CD4-positive, alpha-beta T cell (primary cell): Measurements from ENCODE around the gene PTCD2. TPM values are rescaled to one million over a fixed set of nuclear protein-coding genes. Genes with fewer than 3 reads are reported as not detected.

ENCODE experiments used
- ATAC-seq: fragments of 200-7000 bp; cut with Tn5 transposase; one replicate; pipeline ENCODE4 v1.10.0; 2022; ENCODE audit warnings: mild to moderate bottlenecking; ENCODE audit not compliant: poor library complexity
- CTCF ChIA-PET: fragments of 350-600 bp; sonication (Branson Sonifier 250); formaldehyde crosslinking; loops from one replicate; lab custom pipeline; 2021; ENCODE audit warnings: antibody characterized with exemption, inconsistent platforms; lab: Charles Lee
- POLR2A ChIA-PET: fragments of 350-600 bp; sonication (Branson Sonifier 250); formaldehyde crosslinking; loops from one replicate; lab custom pipeline; 2021; ENCODE audit warnings: antibody characterized with exemption, inconsistent platforms; lab: Charles Lee
- DNase-seq, 14 experiments: peaks; one replicate each; pipeline ENCODE4 v3.0.0-alpha.2; 2013 to 2020; ENCODE audit warnings: mixed read lengths in 2 of 14
- H3K27ac ChIP-seq, 2 donors: one replicate each; pipeline versions ENCODE4 v1.5.1 to v1.7.0; 2013; ENCODE audit warnings: low read length in 2 of 2, low read depth in 1 of 2, mild to moderate bottlenecking in 1 of 2
- H3K27me3 ChIP-seq, 2 experiments: 1 replicate in 1 of 2; 2 replicates in 1 of 2; pipeline versions ENCODE4 v1.6.1 to v1.7.0; 2013; ENCODE audit warnings: low read length in 2 of 2, control low read depth in 1 of 2, mild to moderate bottlenecking in 1 of 2, moderate library complexity in 1 of 2; ENCODE audit not compliant: insufficient read depth in 2 of 2, control insufficient read depth in 1 of 2
- H3K36me3 ChIP-seq: one replicate; pipeline ENCODE4 v1.6.1; 2013; ENCODE audit warnings: low read length, control low read depth; ENCODE audit not compliant: insufficient read depth
- H3K4me1 ChIP-seq: one replicate; pipeline ENCODE4 v1.6.1; 2013; ENCODE audit warnings: low read length, control low read depth; ENCODE audit not compliant: insufficient read depth
- H3K4me3 ChIP-seq: one replicate; pipeline ENCODE4 v1.5.1; 2013; ENCODE audit warnings: mild to moderate bottlenecking, low read length, moderate library complexity
- H3K9me3 ChIP-seq, 2 experiments: 1 replicate in 1 of 2; 2 replicates in 1 of 2; pipeline versions ENCODE4 v1.6.1 to v1.7.0; 2013; ENCODE audit warnings: low read length in 2 of 2, mild to moderate bottlenecking in 2 of 2, control low read depth in 1 of 2, moderate library complexity in 1 of 2; ENCODE audit not compliant: control insufficient read depth in 1 of 2, insufficient read depth in 1 of 2
- H3K27ac Mint-ChIP-seq: one replicate; pipeline ENCODE4 v1.8.0; 2020; ENCODE audit warnings: mixed read lengths
- H3K27me3 Mint-ChIP-seq: one replicate; pipeline ENCODE4 v1.8.0; 2021; ENCODE audit warnings: mixed read lengths
- H3K36me3 Mint-ChIP-seq: one replicate; pipeline ENCODE4 v1.8.0; 2021; ENCODE audit warnings: low read depth, mixed read lengths
- H3K4me1 Mint-ChIP-seq: one replicate; pipeline ENCODE4 v1.8.0; 2021; ENCODE audit warnings: low read depth, mixed read lengths
- H3K4me3 Mint-ChIP-seq: one replicate; pipeline ENCODE4 v1.8.0; 2020; ENCODE audit warnings: mild to moderate bottlenecking, mixed read lengths
- H3K9me3 Mint-ChIP-seq: one replicate; pipeline ENCODE4 v1.8.0; 2020; ENCODE audit warnings: mixed read lengths
- intact Hi-C, 2 experiments: fragments of 100-400 bp; cut with DNase I in 1 of 2; cut with micrococcal nuclease in 1 of 2; formaldehyde crosslinking; loops; one replicate each; pipeline versions ENCODE4 v1.15.1 to v1.9.0; 2023 to 2025; cut with DNase I, micrococcal nuclease
- total RNA-seq, 174 experiments: library from RNA in 2 of 174; stranded (reverse) in 2 of 174; gene quantifications; one replicate each; pipeline ENCODE4 v1.2.3 and lab custom pipeline; 2021 to 2026
- TF ChIP-seq, protein P1 (sequence below): fragments of 200-600 bp; IDR thresholded peaks from one replicate; pipeline ENCODE4 v1.8.0; 2022; ENCODE audit warnings: antibody characterized with exemption, mild to moderate bottlenecking

Gene PTCD2
- total RNA-seq, 2 experiments from 2014 or later, result 2.9 to 3.3 TPM

DNA sequence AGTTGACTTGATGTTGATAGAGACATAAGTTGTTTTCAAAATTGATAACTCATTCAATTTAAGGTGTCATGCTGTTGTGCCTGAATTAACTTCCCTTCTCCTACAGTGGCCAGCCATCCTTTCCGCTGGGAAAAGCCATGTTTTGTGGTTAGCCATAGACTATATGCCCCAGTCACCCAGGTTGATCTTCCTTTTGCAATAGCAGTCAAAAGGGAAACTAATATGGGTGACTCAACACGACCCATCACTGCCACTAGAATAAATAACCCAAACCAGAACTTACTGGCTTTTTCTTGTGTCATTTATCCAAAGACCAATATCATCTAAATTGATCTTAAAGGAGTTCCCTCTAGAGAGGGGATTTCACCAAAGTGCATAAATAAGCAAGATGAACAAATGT, 87.4 kb downstream of the PTCD2 start:
- Mint-ChIP-seq H3K9me3 (no peaks in the 10 kb centered on the region), H3K27ac (no peak overlapping the region), H3K27me3 (peaks cover 10% of the 10 kb centered on the region), H3K36me3 (no peaks in the 10 kb centered on the region), H3K4me1 (no peaks in the 10 kb centered on the region), H3K4me3 (no peak overlapping the region)
- CTCF ChIA-PET, result no interaction called here
- POLR2A ChIA-PET, result no interaction called here
- Histone ChIP-seq H3K36me3 (no peaks in the 10 kb centered on the region), H3K27me3 (no peaks in the 10 kb centered on the region), H3K4me3 (no peak overlapping the region), H3K9me3 (no peaks in the 10 kb centered on the region), H3K27ac (no peak overlapping the region), H3K4me1 (no peaks in the 10 kb centered on the region)
- no peak for DNase-seq
- intact Hi-C loops, result no loop called here
- ATAC-seq, result no peak
- TF ChIP-seq, protein P1, sequence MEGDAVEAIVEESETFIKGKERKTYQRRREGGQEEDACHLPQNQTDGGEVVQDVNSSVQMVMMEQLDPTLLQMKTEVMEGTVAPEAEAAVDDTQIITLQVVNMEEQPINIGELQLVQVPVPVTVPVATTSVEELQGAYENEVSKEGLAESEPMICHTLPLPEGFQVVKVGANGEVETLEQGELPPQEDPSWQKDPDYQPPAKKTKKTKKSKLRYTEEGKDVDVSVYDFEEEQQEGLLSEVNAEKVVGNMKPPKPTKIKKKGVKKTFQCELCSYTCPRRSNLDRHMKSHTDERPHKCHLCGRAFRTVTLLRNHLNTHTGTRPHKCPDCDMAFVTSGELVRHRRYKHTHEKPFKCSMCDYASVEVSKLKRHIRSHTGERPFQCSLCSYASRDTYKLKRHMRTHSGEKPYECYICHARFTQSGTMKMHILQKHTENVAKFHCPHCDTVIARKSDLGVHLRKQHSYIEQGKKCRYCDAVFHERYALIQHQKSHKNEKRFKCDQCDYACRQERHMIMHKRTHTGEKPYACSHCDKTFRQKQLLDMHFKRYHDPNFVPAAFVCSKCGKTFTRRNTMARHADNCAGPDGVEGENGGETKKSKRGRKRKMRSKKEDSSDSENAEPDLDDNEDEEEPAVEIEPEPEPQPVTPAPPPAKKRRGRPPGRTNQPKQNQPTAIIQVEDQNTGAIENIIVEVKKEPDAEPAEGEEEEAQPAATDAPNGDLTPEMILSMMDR, result no peak

DNA sequence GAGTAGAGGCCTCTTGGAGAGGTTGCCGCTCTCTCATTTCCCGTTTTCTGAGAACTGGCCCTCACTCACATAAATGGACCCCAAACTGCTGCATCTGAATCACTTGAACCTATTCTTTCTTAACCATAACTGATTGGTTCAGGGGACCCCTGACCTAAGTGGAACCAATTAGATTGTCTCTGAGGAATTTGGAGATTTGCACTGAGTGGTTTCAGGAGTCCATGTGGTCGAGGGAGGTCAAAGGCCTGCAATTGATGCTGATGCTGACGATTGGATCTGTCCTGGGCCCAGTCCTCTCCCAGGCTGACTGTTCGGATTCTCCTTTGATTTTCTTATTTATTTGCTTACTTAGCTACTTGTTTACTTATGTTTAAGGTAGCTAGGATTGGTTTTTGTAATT, 88.0 kb downstream of the PTCD2 start:
- H3K4me3 Mint-ChIP-seq, result no peak overlapping the region
- H3K9me3 Mint-ChIP-seq, result no peaks in the 10 kb centered on the region
- POLR2A ChIA-PET, result no interaction called here
- no peaks in the 10 kb centered on the region for H3K9me3 ChIP-seq
- H3K36me3 ChIP-seq, result no peaks in the 10 kb centered on the region
- H3K27me3 Mint-ChIP-seq, result peaks cover 10% of the 10 kb centered on the region
- no peak for DNase-seq
- H3K27ac Mint-ChIP-seq, result no peak overlapping the region
- no peak overlapping the region for H3K27ac ChIP-seq
- TF ChIP-seq, protein P1, result no peak
- H3K36me3 Mint-ChIP-seq, result no peaks in the 10 kb centered on the region
- no peak for ATAC-seq
- no peaks in the 10 kb centered on the region for H3K4me1 ChIP-seq
- no peaks in the 10 kb centered on the region for H3K4me1 Mint-ChIP-seq
- intact Hi-C loops, result no loop called here
- H3K4me3 ChIP-seq, result no peak overlapping the region
- CTCF ChIA-PET, result no interaction called here
- no peaks in the 10 kb centered on the region for H3K27me3 ChIP-seq

DNA sequence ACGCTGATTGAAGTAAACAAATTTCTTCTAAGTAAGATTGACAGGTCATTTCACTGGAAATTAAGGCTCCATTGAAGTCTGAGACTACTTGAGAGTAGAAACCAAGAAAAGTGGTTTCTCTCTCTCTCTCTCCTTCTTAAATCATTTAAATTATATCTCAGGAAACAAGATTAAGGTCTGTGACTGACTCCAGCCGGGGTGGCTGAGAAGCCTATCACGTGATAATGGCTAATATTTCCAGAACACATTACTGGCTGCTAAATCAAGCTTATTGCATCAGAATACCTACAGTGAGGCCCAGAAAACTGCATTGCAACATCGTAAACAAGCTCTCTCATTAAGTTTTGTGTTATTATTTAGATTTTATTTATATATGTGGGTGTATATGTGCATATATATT, 88.4 kb downstream of the PTCD2 start:
- POLR2A ChIA-PET, result no interaction called here
- ATAC-seq, result no peak
- DNase-seq, result no peak
- Histone ChIP-seq H3K4me3 (no peak overlapping the region), H3K27me3 (no peaks in the 10 kb centered on the region), H3K4me1 (no peaks in the 10 kb centered on the region), H3K36me3 (no peaks in the 10 kb centered on the region), H3K9me3 (no peaks in the 10 kb centered on the region), H3K27ac (no peak overlapping the region)
- TF ChIP-seq, protein P1, result no peak
- Mint-ChIP-seq H3K36me3 (no peaks in the 10 kb centered on the region), H3K9me3 (no peaks in the 10 kb centered on the region), H3K27me3 (peaks cover 10% of the 10 kb centered on the region), H3K27ac (no peak overlapping the region), H3K4me1 (no peaks in the 10 kb centered on the region), H3K4me3 (no peak overlapping the region)
- intact Hi-C loops, result no loop called here
- CTCF ChIA-PET, result no interaction called here
